Muscle of back (tissue), 11 donors: ENCODE data around the gene TCF4. TPM values are rescaled to one million over a fixed set of nuclear protein-coding genes. Genes with fewer than 3 reads are reported as not detected.

Source experiments
- DNase-seq, 3 donors: peaks; one replicate each; pipeline versions ENCODE4 v3.0.0 to v3.0.0-alpha.2; 2013
- polyA plus RNA-seq, 10 donors: library from polyadenylated mRNA; unstranded; fragments of 120-200 nt; gene quantifications; one replicate each; pipeline ENCODE4 v1.2.1, GENCODE V29; 2013; ENCODE audit not compliant: insufficient read length in 10 of 10

The TCF4 gene
- polyA plus RNA-seq, 10 donors, result 96.8 to 173 (median 130) TPM

DNA sequence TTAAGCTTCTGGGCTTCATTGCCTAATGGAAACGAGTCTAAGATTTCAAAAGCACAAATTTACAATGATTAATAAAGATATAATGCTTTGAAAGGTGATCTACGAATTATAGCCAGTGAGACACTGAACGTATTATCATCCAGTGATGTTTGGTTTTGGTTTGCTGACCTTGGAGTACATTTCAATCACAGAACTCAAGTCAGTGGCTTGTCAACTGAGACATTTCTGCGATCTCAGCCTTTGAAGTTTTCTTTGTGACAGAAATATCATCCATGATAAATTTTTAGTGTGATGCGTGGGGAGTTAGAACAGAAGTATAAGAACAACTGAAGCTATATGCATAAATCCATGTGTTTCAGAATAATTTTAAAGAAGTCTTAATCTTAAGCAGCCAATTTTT is 263.8 kb downstream of the TCF4 start:
- DNase-seq, result no peak

DNA sequence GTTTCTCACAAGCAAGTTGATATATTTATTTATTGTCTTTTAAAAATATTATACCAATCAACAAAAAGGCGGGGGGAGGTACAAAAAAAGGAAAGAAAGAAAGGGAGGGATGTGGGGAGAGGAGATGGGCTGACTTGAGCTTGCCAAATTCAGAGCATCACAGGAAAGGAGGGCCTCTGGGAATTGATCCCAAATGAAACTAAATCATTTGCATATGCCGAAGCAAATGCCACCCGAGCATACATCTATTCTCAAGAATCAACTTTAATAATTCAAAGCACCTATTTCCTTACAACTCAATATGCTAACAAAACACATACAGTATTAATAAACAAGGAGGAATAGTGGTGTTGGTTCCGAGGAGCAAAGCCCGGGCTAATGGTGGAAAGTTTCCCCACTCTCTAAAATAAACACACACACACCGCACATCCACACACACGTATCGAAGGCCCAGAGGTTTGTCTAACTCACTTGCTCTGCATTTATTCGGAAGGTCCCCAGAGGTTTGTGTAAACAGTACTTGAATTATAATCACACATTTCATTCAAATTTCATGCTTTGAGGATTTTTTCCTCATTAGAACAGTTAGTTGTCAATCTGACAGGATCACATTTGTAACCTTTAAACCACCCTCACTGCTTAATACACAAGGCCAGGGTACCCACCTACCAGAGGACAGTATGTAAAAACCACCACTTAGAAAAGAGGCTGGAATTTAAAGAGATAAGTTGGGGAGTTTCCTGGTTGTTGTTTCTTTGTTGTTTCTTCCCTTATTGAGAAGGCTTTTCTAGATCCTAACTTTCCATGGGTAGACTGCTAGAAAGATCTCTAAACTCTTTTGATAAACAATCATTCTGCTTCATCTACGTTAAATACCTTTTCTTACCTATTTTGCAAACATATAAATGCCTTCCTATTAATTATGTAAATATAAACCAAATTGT is 264.7 kb downstream of the TCF4 start:
- peak in 1 of 3 donors; percentile 83 for DNase-seq

DNA sequence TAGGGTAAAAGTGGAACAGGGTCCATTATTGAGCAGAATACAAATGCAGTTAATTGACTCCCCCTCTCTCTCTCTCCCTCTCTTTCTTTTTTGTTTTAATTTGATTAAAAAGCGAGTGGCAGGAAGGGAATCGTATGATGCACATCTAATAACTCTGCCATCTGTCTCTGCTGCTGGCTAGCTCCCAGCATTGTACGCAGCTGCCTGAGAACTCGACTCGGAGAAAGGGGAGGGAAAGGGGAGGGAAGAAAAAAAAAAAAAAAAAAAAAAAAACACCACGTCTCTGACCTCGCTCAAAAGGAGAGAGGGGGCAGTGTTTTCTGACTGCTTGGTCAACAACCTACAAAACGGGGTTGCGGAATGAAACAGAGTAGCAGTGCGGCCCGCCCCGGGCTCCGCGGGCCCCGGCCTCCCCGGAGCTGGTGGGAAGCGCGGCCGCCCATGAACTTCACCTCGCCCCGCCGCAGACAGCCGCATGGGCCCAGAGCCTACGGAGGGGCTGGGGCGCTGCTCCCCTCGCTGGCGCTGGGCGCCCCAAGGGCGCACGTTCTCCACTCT is 265.7 kb downstream of the TCF4 start:
- DNase-seq, result peak; percentile 95 to 98 (median 97)

DNA sequence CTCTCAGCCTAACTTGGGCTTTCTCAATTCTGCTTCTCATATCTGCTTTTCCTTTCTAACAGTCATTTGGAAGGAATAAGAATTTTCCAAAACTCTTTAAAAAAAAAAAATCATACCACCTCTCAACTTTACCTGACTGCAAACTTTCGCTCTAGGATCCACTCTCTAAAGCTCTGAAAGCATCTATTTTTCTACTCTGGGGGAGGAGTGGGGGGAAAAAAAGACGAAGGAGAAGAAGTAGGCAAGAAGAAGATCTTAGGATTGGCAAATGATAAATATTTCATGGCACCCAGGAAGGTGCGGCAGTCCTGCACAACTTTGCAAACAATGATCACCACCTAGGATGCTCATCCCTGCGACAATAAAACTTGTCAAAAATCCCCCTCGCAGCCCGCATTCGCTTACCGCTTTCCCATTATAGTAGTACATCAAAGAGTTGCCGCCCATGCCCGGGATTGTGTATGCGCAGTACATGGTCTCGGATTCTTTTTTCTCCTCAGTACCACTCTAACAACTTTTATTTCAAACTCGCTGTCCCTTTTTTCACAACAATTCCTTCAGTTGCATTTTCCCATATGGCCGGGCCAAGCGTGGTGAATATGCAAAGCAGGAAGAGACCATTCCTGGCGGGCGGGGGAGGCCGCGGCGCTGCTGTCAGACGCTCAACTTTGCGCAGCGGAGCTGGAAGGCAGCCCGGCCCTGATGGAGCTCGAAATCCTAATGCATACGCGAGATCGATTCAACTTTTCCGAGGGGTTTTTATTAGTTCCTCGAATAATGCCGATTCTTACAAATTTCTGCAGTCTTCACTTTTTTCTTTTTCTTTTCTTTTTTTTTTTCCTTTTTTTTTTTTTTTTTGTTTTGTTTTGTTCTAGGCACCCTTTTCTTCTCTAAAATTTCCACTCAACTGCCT is 266.5 kb downstream of the TCF4 start:
- DNase-seq, result peak; percentile 94 to 98 (median 96)

DNA sequence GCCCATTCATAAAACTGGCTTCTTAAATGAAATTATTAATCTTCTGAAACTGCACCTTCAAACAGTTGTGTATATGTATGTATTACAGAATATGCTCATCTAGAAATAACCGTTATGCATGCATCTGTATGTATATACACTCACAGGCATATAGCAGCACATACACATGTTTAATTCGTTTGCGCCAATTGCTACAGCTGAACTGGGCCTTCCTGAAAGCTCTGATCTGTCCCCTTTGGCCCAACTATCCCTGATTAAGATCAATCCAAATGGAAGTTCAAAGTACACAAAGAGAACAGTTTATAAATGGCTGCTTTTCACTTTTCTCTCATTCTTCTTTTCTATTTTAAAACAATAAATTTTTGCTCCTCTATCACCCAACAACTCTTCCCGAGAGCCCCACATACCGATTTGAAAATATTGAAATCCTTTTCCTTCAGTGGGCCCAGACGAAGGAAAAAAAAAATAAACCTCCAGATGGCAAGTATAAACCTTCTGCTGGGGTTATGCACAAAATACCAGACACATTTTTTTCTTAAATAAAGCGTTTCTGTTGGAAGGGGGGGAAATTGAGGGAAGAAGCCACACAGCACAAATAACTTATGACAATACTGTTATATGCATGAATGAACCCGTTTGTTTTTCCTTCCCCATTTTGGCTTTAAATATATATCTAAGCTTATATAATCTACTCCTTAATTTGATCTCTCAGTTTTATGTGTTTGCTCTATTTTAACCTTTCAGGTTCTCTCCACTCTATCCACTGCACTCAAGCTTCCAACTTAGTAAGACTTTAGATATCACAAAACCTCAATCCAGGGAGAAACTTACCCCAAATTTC is 267.3 kb downstream of the TCF4 start:
- DNase-seq, result peak in 2 of 3 donors; percentile 54 to 83

DNA sequence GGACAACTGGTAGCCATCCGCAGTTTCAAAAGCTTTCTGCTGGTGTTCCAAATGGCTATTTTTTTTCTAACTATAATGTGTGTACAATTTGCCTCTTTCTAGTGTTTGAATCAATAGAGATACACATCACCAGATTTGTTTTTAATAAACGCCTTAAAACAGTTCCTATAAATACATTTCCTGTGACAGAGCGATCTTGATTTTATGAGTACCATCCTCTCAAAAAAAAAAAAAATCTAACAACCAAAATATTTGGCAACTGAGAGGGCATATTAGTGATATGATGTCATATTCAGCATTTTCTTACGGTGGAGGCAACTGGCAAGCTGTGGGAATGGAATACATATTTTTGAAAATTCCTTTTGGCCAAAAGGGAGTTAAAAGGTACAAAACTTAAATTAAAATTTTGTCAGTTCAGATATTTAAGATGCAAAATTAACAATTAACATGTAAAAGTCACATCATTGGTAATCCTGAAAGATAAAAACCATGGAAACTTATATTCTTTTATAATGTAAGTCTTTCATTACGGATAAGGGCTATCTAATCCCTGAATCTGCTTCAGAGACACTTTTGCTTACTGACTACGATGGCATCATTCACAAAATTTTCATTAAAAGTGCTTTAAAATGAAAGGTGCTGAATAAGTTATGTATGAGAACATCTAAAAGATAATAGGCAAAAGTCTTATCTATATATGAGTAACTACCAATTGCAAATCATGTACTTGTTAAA is 268.4 kb downstream of the TCF4 start:
- peak in 1 of 3 donors; percentile 54 for DNase-seq

DNA sequence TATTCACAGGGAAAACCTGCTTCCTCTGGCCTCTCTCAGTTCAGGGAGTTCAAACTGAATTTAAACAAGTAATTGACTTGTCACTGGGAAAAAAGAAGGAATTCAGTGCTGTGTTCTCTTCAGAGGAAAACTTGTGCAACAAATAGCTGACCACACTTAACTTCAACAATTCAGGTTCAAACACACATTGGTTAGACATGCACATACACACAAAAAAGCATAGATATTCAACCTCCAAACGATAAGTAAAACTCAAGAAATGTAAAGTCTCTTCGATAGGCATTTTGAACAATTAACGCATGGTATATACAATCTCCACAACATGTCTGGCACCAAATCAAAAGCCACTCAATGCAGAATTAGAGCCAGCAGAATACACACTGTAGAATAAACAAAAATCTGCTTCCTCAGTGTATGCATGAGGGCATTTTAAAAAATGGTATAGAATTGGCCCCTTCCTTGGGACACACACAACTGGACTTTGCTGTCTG is 269.0 kb downstream of the TCF4 start:
- DNase-seq, result peak in 2 of 3 donors; percentile 43 to 84

DNA sequence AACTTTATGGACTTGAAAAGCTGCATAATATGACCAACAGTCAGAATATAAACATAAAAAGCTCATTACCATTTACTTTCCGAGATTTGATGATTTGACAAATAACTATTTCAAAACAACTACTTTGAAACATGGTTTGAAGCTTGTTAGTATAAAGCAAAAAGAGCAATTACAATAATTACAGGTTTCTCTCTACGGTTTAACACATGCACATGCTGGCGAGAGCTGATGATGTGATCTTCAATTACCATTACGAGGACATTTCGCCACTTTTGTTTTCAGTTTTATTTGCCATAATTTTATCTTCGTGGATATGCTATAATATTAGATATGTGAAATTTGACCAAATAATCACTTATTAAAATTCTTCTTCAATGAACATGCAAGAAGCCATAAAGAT is 270.1 kb downstream of the TCF4 start:
- DNase-seq, result peak in 1 of 3 donors; percentile 64

DNA sequence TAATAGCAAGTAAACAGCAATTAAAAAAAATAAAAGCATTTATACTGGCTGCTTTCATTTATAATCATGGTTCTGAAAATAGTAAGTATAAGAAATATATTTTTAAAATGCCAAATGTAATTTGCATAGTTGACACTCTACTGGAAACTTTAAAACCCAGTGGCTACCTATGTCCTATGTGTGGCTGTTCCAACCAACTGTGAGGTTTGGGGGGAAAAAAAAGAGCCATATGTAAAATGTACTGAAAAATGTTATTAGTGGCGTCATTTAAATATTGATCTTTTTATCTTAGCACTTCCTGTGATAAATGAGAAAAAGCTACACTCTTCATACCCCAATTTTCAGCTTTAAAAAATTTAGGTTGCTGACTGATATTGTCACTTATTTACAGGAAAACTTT is 270.7 kb downstream of the TCF4 start:
- no peak for DNase-seq

DNA sequence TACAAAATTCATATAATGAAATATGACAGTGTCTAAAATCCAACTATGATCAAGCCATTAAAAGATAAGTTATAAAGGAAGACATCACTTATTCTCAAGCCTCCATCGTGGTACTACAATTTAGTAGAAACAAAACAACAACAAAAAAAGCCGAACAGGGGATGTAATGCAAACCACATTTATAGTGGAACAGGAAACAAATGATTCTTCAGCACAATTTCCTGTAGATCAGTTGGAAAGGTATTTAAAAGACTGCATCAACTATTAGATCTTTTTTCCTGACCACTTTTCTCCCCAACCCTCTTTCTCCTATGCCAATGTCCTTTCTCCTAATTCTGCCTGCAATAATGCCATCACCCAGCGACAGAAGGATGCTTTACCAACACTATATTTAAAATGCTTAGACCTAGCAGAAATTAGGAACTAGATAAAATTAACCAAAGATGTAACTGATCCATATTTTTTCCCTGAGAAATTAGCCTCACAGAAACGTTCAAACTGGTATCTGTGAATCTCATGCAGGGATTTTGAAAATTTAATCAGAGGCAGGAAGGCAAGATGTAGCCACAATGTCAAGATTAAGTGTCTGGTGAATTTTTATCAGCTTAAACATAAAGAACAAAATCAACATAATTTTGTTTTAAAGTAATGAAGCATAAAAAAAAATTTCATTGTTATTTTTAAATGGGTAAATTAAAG is 271.4 kb downstream of the TCF4 start:
- DNase-seq, result peak in 1 of 3 donors; percentile 57

DNA sequence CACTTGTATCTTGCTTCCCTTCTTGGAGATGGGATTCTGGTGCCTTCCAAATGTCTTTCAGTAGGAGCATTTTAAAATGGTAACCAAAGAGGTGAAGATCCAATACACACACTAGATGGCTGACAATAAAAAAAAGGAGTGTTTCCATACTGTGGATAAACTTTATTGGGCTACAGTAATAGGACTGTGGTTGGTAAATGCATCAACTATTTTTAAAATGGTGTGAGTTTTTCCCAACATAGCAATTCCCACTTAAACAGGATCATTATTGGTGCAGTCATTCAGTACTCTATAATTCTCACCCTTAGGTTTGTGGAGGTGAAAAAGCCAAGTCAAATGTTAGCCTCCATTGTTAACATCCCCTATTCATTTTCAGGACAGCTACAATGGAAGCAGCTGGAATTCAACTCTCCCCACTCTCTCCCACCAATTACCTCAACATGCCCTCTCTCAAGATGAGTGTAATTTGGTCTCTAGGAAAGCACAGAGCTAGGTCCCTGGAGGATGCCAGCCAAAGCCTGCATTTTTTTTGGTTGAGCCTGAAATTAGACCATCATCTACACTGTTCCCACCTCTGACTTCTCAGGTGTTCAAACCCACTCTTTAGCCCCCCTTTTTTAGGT is 273.3 kb downstream of the TCF4 start:
- no peak for DNase-seq

DNA sequence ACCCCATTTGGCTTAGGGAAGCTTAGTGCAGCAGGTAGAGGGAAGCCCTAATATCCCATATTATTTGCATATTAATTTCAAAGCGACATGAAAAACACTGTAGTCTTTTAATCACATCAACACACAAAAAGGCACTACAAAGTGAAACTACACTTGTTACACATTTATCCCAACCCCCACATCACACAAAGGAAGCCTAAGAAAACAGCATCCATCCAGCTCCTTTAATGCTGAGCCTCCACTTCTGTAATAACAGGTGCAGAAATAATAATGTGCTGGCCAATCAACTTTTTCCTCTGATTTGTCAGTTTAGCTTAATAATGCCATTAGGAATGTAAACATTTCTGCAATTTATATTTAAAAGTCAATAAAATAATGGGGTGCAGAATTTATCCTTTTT is 274.0 kb downstream of the TCF4 start:
- DNase-seq, result no peak

DNA sequence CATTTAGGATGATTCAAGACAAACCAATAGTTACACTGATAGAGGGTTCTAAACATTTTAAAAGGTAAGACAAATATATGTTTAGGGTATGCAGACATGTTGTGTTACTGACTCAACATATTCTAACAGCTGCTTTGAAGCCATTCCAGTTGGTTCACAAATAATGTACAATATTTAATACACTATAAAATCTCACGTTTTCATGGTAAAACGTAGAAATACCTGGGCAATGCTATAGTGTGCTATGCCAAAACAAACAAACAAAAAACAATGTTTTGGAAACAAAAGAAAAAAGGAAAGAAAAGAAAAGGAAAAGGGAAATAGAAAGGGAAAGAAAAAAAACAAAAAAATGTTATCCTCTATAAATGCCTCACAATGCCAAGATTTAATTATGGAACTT is 277.1 kb downstream of the TCF4 start:
- no peak for DNase-seq

DNA sequence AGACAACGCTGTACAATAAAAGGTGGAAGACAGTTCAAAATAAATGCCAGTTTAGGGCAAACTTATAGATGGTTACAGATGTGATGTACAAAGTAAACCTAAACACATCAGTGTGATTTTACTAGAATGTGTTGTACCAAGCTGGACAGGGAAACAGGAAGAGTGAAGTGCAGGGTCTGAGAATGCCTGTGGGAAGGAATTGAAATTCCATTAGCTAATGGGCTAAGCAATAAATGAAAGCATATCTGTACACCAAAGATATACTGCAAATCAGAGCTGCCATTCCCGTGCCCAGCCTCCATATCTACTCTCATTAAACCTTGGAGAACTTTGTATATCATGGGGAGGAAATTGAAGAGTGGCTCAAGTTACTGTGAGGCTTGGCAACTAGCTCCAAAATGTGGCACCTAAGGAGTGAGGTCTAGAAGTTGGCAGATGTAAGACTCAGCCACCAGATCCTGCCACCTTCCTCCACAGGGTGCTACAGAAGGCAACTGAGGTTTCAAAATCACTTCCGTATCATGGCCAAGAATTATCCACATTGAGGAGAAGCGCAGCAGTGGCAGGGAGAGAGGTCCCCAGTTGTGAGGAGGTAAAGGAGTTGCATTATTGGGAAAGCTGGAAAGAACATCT is 277.8 kb downstream of the TCF4 start:
- DNase-seq, result no peak

DNA sequence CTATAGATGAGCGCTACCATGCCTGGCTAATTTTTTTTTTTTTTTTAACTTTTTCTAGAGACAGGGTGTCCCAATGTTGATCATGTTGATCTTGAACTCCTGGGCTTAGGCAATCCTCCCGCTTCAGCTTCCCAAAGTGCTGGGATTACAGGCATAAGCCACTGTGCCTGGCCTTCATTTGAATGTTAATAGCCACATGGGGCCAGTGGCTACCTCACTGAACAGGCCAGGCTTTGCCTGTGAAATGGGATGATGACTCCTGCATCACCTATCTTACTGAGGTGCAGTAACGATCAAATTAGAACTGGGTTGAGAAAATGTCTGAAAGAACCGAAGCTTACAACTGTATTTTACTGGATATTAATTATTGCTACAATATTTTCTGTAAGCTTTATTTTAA is 278.7 kb downstream of the TCF4 start:
- DNase-seq, result no peak

DNA sequence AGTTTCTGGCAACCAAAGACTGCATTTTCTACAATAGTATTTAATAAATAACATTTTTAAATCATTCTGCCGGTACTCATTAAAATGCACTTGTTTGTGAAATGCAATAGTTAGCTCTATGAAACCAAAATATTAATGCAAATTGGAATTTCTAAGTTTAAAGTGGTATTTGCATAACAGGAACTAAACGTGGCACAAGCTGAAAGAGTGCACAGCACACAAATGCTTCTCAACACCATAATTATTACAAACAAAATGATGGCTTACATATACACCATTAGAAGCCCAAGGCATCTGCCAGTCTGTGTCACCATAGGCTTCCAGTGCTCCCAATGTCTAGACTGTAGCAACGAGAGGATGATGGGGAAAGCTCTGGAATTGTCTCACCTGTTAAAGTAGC is 280.5 kb downstream of the TCF4 start:
- no peak for DNase-seq

DNA sequence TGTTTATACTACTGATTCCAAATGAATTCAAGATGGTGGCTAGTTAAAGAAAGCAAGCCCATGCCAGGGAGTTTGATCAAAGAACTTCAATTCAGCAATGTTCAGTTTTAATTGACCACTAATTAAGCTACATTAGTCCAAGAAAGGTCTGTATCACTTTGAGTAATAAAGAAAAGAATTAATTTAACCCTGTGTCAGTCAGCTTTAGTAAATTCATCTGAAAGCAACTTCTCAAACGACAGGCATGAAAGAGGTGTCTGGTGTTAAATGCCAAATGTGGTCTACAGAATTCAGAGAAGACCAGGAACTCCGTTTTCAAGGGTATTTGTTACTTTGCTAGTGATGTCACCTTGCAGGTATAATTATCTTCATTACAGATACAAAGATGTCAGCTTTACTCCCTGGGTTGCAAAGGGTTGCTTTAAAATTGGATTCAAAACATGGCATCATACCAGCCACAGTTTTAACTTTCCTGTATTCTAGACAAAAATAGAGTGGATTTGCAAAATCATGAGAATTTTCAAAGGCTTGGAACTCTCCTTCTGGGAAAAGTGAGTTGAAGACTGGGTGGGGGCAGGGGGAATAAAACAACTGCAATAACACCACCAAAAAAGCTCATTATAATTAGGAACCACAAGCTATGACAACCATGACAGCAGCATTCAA is 281.5 kb downstream of the TCF4 start:
- DNase-seq, result no peak
